H1 (cell line): ENCODE measurements around the gene NEBL. TPM values are rescaled to one million over a fixed set of nuclear protein-coding genes. Genes with fewer than 3 reads are reported as not detected.

Experiments
- CTCF ChIA-PET: fragments of 300-600 bp; sonication (Branson Sonifier 250); formaldehyde crosslinking; loops from one replicate; lab custom pipeline; 2021; ENCODE audit not compliant: partially characterized antibody; lab: Charles Lee
- POLR2A ChIA-PET: fragments of 300-600 bp; sonication (Branson Sonifier 250); formaldehyde crosslinking; loops from one replicate; lab custom pipeline; 2021; ENCODE audit warnings: inconsistent platforms; ENCODE audit not compliant: partially characterized antibody; lab: Charles Lee
- DNase-seq, 2 experiments: peaks; one replicate each; pipeline versions ENCODE4 v3.0.0 to v3.0.0-alpha.2; 2010 to 2022; ENCODE audit warnings: low spot score in 2 of 2, low read depth in 1 of 2, mixed read lengths in 1 of 2
- FAIRE-seq: peaks from 2 replicates; lab custom pipeline; 2011; peaks lifted over from hg19 to GRCh38; lab: Jason Lieb, UNC
- H2AFZ ChIP-seq: 2 replicates; pipeline ENCODE4 v1.8.1; 2012; ENCODE audit warnings: low read length, inconsistent platforms
- H2AK5ac ChIP-seq: 2 replicates; pipeline ENCODE4 v1.6.1; 2013; ENCODE audit warnings: low read depth, low read length
- H2BK120ac ChIP-seq: replicated peaks from 2 replicates; pipeline ENCODE3; 2013; ENCODE audit warnings: low read depth, low read length, inconsistent platforms
- H2BK12ac ChIP-seq: 2 replicates; pipeline ENCODE4 v1.6.1; 2013; ENCODE audit warnings: low read depth, low read length
- H2BK15ac ChIP-seq: 2 replicates; pipeline ENCODE4 v1.6.1; 2013; ENCODE audit warnings: low read length
- H2BK20ac ChIP-seq: 2 replicates; pipeline ENCODE4 v1.6.1; 2013; ENCODE audit warnings: low read length
- H2BK5ac ChIP-seq: 2 replicates; pipeline ENCODE4 v1.6.1; 2013; ENCODE audit warnings: low read depth, low read length
- H3K14ac ChIP-seq: 2 replicates; pipeline ENCODE4 v1.6.1; 2013; ENCODE audit warnings: inconsistent platforms; ENCODE audit not compliant: insufficient read length
- H3K18ac ChIP-seq: 2 replicates; pipeline ENCODE4 v1.6.1; 2013; ENCODE audit warnings: low read length; ENCODE audit errors: extremely low read depth
- H3K23ac ChIP-seq: 2 replicates; pipeline ENCODE4 v1.6.1; 2013; ENCODE audit warnings: inconsistent platforms; ENCODE audit not compliant: insufficient read length
- H3K23me2 ChIP-seq: 2 replicates; pipeline ENCODE4 v1.6.1; 2013; ENCODE audit warnings: low read depth, low read length
- H3K27ac ChIP-seq: 2 replicates; pipeline ENCODE4 v1.6.1; 2011; ENCODE audit warnings: low read depth, low read length, inconsistent platforms
- H3K27me3 ChIP-seq, 4 experiments: replicated peaks in 1 of 4; 1 replicate in 1 of 4; 2 replicates in 3 of 4; pipeline versions ENCODE4 v1.6.1 to v1.8.1; 2011 to 2013; ENCODE audit warnings: low read length in 3 of 4, mild to moderate bottlenecking in 3 of 4, inconsistent platforms in 2 of 4, mixed read lengths in 2 of 4, moderate library complexity in 1 of 4; ENCODE audit not compliant: control insufficient read depth in 3 of 4, insufficient read depth in 3 of 4; ENCODE audit errors: extremely low read depth in 1 of 4
- H3K36me3 ChIP-seq, 4 experiments: 2 replicates each; pipeline versions ENCODE4 v1.6.1 to v1.8.1; 2011 to 2013; ENCODE audit warnings: mild to moderate bottlenecking in 4 of 4, low read length in 3 of 4, moderate library complexity in 2 of 4, control low read depth in 1 of 4, inconsistent platforms in 1 of 4; ENCODE audit not compliant: insufficient read depth in 4 of 4, control insufficient read depth in 2 of 4
- H3K4ac ChIP-seq: replicated peaks from 2 replicates; pipeline ENCODE3; 2013; ENCODE audit warnings: low read length, low read depth, mixed read lengths, inconsistent platforms; ENCODE audit not compliant: insufficient read length
- H3K4me1 ChIP-seq, 4 experiments: replicated peaks in 1 of 4; 1 replicate in 1 of 4; 2 replicates in 3 of 4; pipeline versions ENCODE4 v1.6.1 to v1.8.1; 2011 to 2013; ENCODE audit warnings: low read length in 3 of 4, inconsistent platforms in 2 of 4, mixed read lengths in 1 of 4; ENCODE audit not compliant: insufficient read depth in 4 of 4, control insufficient read depth in 3 of 4
- H3K4me2 ChIP-seq, 2 experiments: 2 replicates each; pipeline versions ENCODE4 v1.6.1 to v1.8.1; 2011 to 2013; ENCODE audit warnings: low read depth in 2 of 2, low read length in 2 of 2, control low read depth in 1 of 2, inconsistent platforms in 1 of 2, mild to moderate bottlenecking in 1 of 2; ENCODE audit not compliant: insufficient read depth in 1 of 2
- H3K4me3 ChIP-seq, 4 experiments: fragments of 200-600, 300-600 bp in 1 of 4; sonication (generic), shearing (Covaris generic), sonication (Bioruptor Twin) in 1 of 4; 2 replicates each; pipeline versions ENCODE4 v1.5.1 to v1.8.1; 2011 to 2016; ENCODE audit warnings: low read length in 4 of 4, low read depth in 3 of 4, control low read depth in 2 of 4, inconsistent platforms in 2 of 4, mild to moderate bottlenecking in 2 of 4, mixed read lengths in 1 of 4, moderate library complexity in 1 of 4; ENCODE audit not compliant: insufficient read depth in 2 of 4; ENCODE audit errors: extremely low read depth in 1 of 4
- H3K56ac ChIP-seq: replicated peaks from 2 replicates; pipeline ENCODE3; 2013; ENCODE audit warnings: low read depth, mild to moderate bottlenecking, mixed read lengths, low read length, inconsistent platforms; ENCODE audit not compliant: insufficient read length
- H3K79me1 ChIP-seq: 2 replicates; pipeline ENCODE4 v1.6.1; 2013; ENCODE audit warnings: low read depth, low read length, control low read depth
- H3K79me2 ChIP-seq, 2 experiments: 2 replicates each; pipeline versions ENCODE4 v1.6.1 to v1.8.1; 2012 to 2013; ENCODE audit warnings: low read length in 2 of 2, mild to moderate bottlenecking in 2 of 2, inconsistent platforms in 1 of 2; ENCODE audit not compliant: insufficient read depth in 2 of 2, control insufficient read depth in 1 of 2
- H3K9ac ChIP-seq, 4 experiments: replicated peaks in 1 of 4; 1 replicate in 1 of 4; 2 replicates in 3 of 4; pipeline versions ENCODE4 v1.6.1 to v1.8.1; 2011 to 2013; ENCODE audit warnings: low read depth in 3 of 4, low read length in 3 of 4, control low read depth in 2 of 4, mild to moderate bottlenecking in 2 of 4, moderate library complexity in 2 of 4, inconsistent platforms in 1 of 4; ENCODE audit errors: extremely low read depth in 1 of 4
- H3K9me3 ChIP-seq, 2 experiments: 2 replicates each; pipeline versions ENCODE4 v1.6.1 to v1.8.1; 2012 to 2013; ENCODE audit warnings: mild to moderate bottlenecking in 2 of 2, moderate library complexity in 2 of 2, control low read depth in 1 of 2, inconsistent platforms in 1 of 2, low read depth in 1 of 2, low read length in 1 of 2, mixed read lengths in 1 of 2; ENCODE audit not compliant: insufficient read depth in 2 of 2
- H4K20me1 ChIP-seq, 2 experiments: replicated peaks in 1 of 2; 2 replicates each; pipeline versions ENCODE3 to v1.8.1; 2011 to 2013; ENCODE audit warnings: inconsistent platforms in 2 of 2, low read length in 2 of 2, mild to moderate bottlenecking in 1 of 2; ENCODE audit not compliant: insufficient read depth in 2 of 2, control insufficient read depth in 1 of 2
- H4K5ac ChIP-seq: 2 replicates; pipeline ENCODE4 v1.6.1; 2013; ENCODE audit warnings: low read length, low read depth, mixed read lengths, inconsistent platforms; ENCODE audit not compliant: insufficient read length
- H4K8ac ChIP-seq: 2 replicates; pipeline ENCODE4 v1.8.0; 2013; ENCODE audit warnings: mild to moderate bottlenecking, moderate library complexity, low read length, inconsistent platforms; ENCODE audit not compliant: insufficient read depth; ENCODE audit errors: extremely low read depth
- H4K91ac ChIP-seq: replicated peaks from 2 replicates; pipeline ENCODE3; 2013; ENCODE audit warnings: low read length, mixed read lengths, inconsistent platforms; ENCODE audit not compliant: insufficient read length
- EP300 ChIP-seq, 2 experiments: IDR thresholded peaks; 1 replicate in 1 of 2; 2 replicates in 1 of 2; pipeline ENCODE4 v1.6.1; 2011 to 2012; ENCODE audit warnings: low read depth in 2 of 2, low read length in 2 of 2, mild to moderate bottlenecking in 2 of 2, borderline replicate concordance in 1 of 2, inconsistent platforms in 1 of 2, moderate library complexity in 1 of 2
- GABPA ChIP-seq: IDR thresholded peaks from 2 replicates; pipeline ENCODE4 v1.6.1; 2011; ENCODE audit warnings: mild to moderate bottlenecking, low read length, moderate library complexity, borderline replicate concordance; ENCODE audit not compliant: insufficient read depth
- HDAC2 ChIP-seq, 2 experiments: fragments of 300-600 bp in 1 of 2; sonication (generic) in 1 of 2; IDR thresholded peaks; 2 replicates each; pipeline ENCODE4 v1.6.1; 2011 to 2012; ENCODE audit warnings: low read depth in 2 of 2, low read length in 2 of 2, mild to moderate bottlenecking in 2 of 2, moderate library complexity in 2 of 2, borderline replicate concordance in 1 of 2, inconsistent platforms in 1 of 2
- HDAC6 ChIP-seq: IDR thresholded peaks from one replicate; pipeline ENCODE4 v1.7.1; 2012; ENCODE audit warnings: low read depth, mild to moderate bottlenecking, inconsistent platforms, low read length, moderate library complexity
- KDM1A ChIP-seq: fragments of 200-600, 300-600 bp; sonication (generic); IDR thresholded peaks from 2 replicates; pipeline ENCODE4 v1.7.1; 2016; ENCODE audit warnings: mild to moderate bottlenecking, low read length, borderline replicate concordance
- KDM5A ChIP-seq: fragments of 200-600 bp; IDR thresholded peaks from 2 replicates; pipeline ENCODE4 v1.7.1; 2012; ENCODE audit warnings: mild to moderate bottlenecking, low read length, inconsistent platforms, mixed read lengths
- MAFK ChIP-seq: IDR thresholded peaks from 2 replicates; pipeline ENCODE4 v1.6.1; 2012; ENCODE audit warnings: low read depth, mild to moderate bottlenecking, improper control_type of control experiment, low read length
- RFX5 ChIP-seq: IDR thresholded peaks from 2 replicates; pipeline ENCODE4 v1.6.1; 2011; ENCODE audit warnings: low read depth, low read length, improper control_type of control experiment, borderline replicate concordance
- SIX5 ChIP-seq: IDR thresholded peaks from 2 replicates; pipeline ENCODE4 v1.6.1; 2011; ENCODE audit warnings: mild to moderate bottlenecking, low read depth, low read length
- SUZ12 ChIP-seq: fragments of 200-600 bp; sonication (generic); IDR thresholded peaks from 2 replicates; pipeline ENCODE4 v1.6.1; 2012; ENCODE audit warnings: mild to moderate bottlenecking, inconsistent platforms, low read length, moderate library complexity, mixed read lengths
- TAF1 ChIP-seq: IDR thresholded peaks from 2 replicates; pipeline ENCODE4 v1.6.1; 2011; ENCODE audit warnings: mild to moderate bottlenecking, low read depth, low read length
- TEAD4 ChIP-seq: IDR thresholded peaks from 2 replicates; pipeline ENCODE4 v1.6.1; 2012; ENCODE audit warnings: low read depth, low read length, inconsistent platforms, mixed read lengths
- YY1 ChIP-seq: IDR thresholded peaks from 2 replicates; pipeline ENCODE4 v1.6.1; 2011; ENCODE audit warnings: low read depth, mild to moderate bottlenecking, low read length
- ZNF274 ChIP-seq: IDR thresholded peaks from 2 replicates; pipeline ENCODE4 v1.7.0; 2012; ENCODE audit warnings: low read length, borderline replicate concordance; ENCODE audit errors: extremely low read depth
- polyA plus RNA-seq, 7 experiments: library from polyadenylated mRNA; depleted of rRNA in 3 of 7; stranded (reverse) in 5 of 7; unstranded in 2 of 7; fragments of >200 nt in 5 of 7; fragments of 200-250 nt in 2 of 7; gene quantifications; 1 replicate in 5 of 7; 2 replicates in 1 of 7; 4 replicates in 1 of 7; pipeline versions ENCODE4 v1.2.1 to v1.2.3, GENCODE V29; 2011 to 2013; ENCODE audit warnings: missing spikeins in 2 of 7, mixed read lengths in 2 of 7
- total RNA-seq: library from RNA; stranded (reverse); fragmentation: NEBNext Ultra II Directional; extraction: Animal tissue kit (Norgen Biotek cat#: 25700); gene quantifications from 2 replicates; pipeline ENCODE4 v1.2.1, GENCODE V29; 2021
- TF ChIP-seq, protein P1 (sequence below): IDR thresholded peaks from 2 replicates; pipeline ENCODE4 v1.6.1; 2011; ENCODE audit warnings: low read depth, mild to moderate bottlenecking, low read length; ENCODE audit not compliant: insufficient read depth

The NEBL gene
- total and polyA plus RNA-seq, 2 of the 8 experiments (the other 6 are each of a cell fraction or from before 2014, with no cell fraction given) = 7.5 to 10.5 TPM

DNA sequence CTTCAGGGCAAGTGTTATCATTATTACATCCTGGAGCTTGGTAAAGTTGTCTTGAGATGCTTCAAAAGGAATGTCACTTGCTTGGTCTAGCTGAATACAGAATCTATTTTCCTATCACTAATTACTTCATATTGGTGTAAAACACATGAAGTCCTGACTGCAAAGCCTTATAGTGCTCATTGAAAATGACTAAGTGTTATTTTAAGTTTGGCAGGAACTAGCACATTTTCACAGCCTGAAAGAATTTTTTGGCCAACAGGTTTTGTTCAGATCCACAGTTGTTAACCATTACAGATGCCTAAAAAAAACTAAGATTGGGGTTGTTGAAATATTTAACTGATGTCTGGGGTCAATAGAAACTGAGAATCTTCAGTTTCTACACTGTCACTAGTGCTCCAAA lies 149.3 kb downstream of the NEBL start:
- Histone ChIP-seq H3K18ac (no peak overlapping the region), H3K79me1 (no peaks in the 10 kb centered on the region), H3K4me1 (no peaks in the 10 kb centered on the region), H4K5ac (no peak overlapping the region), H2BK120ac (no peak overlapping the region), H2BK15ac (no peak overlapping the region), H3K14ac (no peak overlapping the region), H3K23me2 (no peaks in the 10 kb centered on the region), H2AFZ (no peak overlapping the region), H3K9me3 (peaks cover 0 to 4% of the 10 kb centered on the region in 2 experiments; a peak in 1 of 4 replicates), H2AK5ac (no peak overlapping the region), H4K91ac (no peak overlapping the region), H3K4me2 (no peak overlapping the region), H2BK5ac (no peak overlapping the region), H3K27me3 (no peaks in the 10 kb centered on the region), H3K9ac (no peak overlapping the region), H3K4me3 (no peak overlapping the region), H3K56ac (no peak overlapping the region), H2BK12ac (no peak overlapping the region), H3K27ac (no peak overlapping the region), H4K20me1 (no peaks in the 10 kb centered on the region), H3K36me3 (no peaks in the 10 kb centered on the region), H3K79me2 (no peaks in the 10 kb centered on the region), H3K4ac (no peak overlapping the region), H4K8ac (no peak overlapping the region), H3K23ac (no peak overlapping the region), H2BK20ac (no peak overlapping the region)
- ChIA-PET CTCF (interaction anchor here (1.1 kb wide), 1 partner anchor 21 kb away, joined by 4 read pairs; no protein-coding TSS in a partner anchor), POLR2A (no interaction called here)
- FAIRE-seq (no peak), DNase-seq (no peak)
- no peak for TF ChIP-seq MAFK
- no peak for TF ChIP-seq YY1
- no peak for TF ChIP-seq HDAC6
- TF ChIP-seq TEAD4 = no peak
- no peak for TF ChIP-seq SIX5
- no peak for TF ChIP-seq KDM1A
- TF ChIP-seq KDM5A = no peak
- TF ChIP-seq HDAC2 (IDR thresholded peaks at IDR 0.05; ENCODE audit: borderline replicate concordance in 1 of 2, low read depth in 2 of 2, low read length in 2 of 2) = no peak
- TF ChIP-seq ZNF274 = no peak
- TF ChIP-seq, protein P1, sequence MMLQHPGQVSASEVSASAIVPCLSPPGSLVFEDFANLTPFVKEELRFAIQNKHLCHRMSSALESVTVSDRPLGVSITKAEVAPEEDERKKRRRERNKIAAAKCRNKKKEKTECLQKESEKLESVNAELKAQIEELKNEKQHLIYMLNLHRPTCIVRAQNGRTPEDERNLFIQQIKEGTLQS = no peak
- no peak for TF ChIP-seq EP300 (IDR thresholded peaks at IDR 0.05; ENCODE audit: borderline replicate concordance in 1 of 2, low read depth in 2 of 2, low read length in 2 of 2)
- TF ChIP-seq RFX5 = no peak
- no peak for TF ChIP-seq GABPA
- no peak for TF ChIP-seq SUZ12
- no peak for TF ChIP-seq TAF1
